C4-2B (cell line): ENCODE results near the gene HNRNPA3.

Experiments
- CTCF ChIP-seq: fragments of 450-650 bp; conservative IDR thresholded peaks from 2 replicates; pipeline ENCODE4 v1.5.1; 2017; ENCODE audit warnings: mild to moderate bottlenecking
- ZFX ChIP-seq: fragments of 450-650 bp; IDR thresholded peaks from 2 replicates; pipeline ENCODE4 v1.6.1; 2017

GRCh38 chr2:177241711-177242120, 29.1 kb downstream of the HNRNPA3 start:
- TF ChIP-seq CTCF = no peak
- TF ChIP-seq ZFX = no peak
